GM21786 (cell line): ENCODE measurements around the gene PDGFC.

ENCODE experiments used
- ATAC-seq: cut with Tn5 transposase; IDR thresholded peaks from one replicate; pipeline ENCODE4 v1.9.1; 2021; ENCODE audit not compliant: unreplicated experiment

PDGFC gene

DNA sequence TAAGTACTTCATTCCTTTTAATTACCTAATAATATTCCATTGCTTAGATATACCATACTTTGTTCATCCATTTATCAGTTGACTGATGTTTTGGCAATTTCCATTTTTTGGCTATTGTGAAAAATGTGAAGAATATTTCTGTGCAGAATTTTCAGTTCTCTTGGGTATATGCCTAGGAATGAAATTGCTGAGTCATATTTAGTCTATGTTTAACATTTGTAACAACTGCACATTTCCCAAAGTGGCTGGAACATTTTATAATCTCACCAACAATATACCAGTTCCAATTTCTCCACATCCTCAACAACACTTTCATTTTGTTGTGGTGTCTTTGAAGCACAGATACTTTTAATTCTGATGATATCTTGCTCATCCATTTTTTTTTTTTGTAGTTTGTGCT is 215.5 kb downstream of the PDGFC start:
- no peak for ATAC-seq

DNA sequence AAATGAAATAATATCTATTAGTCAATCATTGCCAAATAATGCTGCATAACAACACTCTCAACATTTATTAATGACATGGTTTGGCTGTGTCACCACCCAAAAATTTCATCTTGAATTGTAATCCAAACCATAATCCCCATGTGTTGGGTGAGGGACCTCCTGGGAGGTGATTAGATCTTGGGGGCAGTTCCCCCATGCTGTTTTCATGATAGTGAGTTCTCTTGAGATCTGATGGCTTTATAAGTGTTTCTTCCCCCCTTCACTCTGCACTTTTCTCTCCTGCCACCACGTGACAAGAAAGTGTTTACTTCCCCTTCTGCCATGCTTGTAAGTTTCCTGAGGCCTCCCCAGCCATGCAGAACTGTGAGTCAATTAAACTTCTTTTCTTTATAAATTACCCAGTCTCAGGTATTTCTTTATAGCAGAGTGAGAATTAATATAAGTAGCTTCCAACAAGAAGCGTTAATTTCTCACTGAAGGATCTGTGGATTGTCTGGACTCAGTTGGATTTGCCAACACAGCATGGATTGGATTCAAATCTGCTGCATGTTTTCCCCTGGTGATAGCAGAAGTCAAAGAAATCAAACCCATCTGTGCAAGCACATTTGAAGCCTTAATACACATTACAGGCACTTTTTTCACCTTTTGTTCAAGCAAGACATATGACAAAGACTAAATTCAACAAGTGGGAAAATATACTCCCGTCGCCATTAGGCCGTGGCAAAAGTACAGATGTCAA is 216.6 kb downstream of the PDGFC start:
- no peak for ATAC-seq

DNA sequence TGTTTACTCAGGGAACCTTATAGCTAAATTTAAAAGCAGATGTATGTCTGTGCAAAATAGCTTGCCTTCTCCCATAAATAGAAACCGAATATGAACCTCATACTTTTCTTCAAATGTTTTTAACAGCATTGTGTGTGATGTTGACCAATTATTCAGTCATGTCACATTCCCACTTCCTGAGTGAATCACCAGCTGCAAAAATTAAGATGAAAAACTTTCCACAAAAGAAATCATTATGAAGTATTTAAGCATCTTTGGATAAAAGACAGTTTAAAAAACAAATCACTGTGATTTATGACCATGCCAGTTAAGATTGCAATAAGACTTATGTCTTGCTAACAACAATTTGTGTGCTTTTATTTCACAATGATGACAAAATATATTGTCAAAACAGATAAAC is 220.1 kb downstream of the PDGFC start:
- ATAC-seq = no peak

DNA sequence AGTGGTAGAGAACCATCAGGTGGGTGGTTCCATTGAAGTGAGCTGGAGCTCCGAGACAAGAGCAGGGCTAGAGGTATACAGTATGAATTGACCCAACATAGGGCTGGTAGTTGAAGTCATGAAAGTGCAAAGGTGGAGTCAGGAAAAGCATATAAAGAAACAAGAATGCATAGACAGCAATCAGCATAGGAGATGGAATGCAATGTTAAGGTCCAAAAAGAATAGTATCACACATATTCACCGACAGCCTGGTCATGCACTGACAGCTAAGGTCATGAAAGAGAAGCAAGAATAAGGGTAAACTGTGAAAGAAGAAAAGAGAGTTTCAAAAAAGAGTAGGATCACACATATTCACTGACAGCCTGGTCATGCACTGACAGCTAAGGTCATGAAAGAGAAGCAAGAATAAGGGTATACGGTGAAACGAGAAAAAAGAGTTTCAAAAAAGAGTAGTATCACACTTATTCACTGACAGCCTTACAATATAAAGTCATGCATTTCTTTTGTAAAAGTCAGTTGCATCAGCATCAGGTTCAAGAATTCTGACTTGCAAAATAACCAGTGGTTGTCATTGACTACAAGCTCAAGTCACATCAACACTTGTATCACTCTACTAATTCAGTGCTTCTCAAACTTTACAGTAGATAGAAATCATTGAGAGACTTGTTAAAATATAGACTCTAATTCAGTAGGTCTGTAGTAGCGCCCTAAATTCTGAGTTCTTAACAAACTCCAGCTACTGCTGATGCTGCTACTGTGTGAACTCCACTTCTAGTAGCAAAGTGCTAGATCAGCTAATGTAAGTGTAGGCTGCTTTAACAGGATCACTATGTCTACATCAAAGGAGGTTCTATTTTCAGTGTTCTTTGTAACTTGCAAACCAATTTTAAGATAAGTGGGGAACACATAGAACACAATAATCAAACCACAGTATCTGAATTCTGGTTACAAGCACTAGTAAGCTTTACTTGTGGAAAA is 221.9 kb downstream of the PDGFC start:
- no peak for ATAC-seq

DNA sequence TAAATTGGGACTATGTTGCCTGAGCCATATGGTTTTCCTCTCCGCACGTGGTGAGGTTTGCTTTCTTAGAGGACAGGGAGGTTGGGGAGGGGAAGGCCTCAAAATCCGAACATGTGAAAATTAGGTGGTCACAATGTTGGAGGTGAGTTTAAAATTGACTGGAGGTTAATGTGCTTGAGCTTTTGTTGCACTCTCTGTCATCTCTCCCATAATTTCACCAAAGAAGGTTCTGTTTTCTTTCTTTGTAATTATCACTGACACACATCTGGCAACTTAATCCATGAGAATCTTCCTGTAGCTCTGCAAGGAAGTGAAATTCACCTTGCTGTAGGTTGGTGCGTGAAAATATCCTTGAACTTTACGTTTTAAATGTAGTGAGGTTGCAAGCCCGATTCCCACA is 225.5 kb downstream of the PDGFC start:
- ATAC-seq = no peak

DNA sequence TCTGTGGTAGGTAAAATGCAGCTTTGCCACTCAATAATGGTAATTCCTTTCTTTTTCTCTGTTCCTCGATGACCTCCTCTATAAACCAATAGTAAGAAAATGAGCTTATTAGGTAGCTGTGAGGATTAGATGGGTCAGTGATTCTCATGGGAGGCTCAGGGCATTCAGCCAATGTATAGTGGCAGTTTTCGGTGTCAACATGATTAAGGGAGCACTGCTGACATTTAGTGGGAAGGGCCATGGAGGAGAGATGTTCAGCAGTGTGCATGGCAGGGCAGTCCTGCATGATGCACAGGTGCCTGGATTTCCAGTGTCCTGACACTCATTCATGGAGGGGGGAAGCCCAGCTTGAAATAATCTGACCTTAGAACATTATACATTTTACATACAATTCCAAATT is 232.8 kb downstream of the PDGFC start:
- no peak for ATAC-seq

DNA sequence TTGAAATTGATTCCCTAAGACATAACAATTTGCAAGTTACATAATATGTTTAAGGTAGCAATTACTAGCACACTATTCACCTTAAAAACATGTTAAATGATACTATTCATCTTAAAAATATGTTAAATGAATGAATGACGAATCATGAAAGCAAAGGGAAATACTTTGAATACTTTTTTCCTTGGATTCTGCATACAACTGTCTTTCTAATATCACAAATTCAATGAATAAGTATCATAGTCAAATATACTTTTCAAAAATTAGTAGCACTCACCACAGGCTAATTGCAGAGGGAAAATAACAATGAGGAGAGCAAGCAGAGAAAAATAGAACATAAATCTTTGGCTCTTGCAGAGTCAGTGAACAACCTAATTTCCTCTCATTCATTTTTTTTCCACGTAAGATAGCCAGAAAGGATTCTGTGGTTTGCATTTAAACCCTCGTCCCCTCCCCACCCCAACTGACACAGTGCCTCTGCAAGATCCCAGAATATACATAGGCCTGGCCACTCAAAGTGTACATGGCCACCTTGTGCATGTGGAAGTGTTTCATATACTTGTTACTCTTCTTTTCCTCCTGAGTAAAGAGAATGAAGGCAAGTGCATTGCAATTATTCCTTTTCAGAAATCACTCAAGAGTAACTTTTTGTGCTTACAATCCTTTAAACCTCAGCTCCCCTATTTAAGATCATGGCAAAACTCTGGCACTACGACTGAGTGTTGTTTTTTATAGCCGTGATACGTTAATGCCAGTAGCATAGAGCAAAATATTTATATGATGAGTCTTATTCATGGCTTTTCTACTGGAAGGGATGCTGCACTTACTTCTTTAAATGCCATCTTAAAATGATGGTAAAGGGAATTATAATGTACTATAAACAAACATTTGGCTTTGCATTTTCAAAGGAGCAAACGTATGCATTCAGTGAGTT is 236.4 kb downstream of the PDGFC start:
- no peak for ATAC-seq

DNA sequence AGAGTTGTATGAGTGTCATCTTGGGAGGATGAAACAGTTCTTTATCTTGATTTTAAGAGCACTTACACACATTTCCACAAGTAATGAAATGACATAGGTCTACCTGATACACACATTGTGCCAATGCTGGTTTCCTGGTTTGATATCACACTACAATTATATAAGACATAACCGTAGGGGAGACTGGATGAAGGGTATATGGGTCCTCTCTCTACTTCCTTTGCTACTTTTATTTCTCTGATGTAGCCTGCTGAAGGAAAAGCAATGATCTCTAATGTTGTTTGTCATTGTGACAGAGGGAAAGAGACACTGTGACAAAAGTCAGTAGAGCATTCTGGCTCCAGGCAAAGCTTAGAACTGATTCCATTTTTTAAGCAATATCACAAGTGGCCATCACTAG is 238.0 kb downstream of the PDGFC start:
- no peak for ATAC-seq

DNA sequence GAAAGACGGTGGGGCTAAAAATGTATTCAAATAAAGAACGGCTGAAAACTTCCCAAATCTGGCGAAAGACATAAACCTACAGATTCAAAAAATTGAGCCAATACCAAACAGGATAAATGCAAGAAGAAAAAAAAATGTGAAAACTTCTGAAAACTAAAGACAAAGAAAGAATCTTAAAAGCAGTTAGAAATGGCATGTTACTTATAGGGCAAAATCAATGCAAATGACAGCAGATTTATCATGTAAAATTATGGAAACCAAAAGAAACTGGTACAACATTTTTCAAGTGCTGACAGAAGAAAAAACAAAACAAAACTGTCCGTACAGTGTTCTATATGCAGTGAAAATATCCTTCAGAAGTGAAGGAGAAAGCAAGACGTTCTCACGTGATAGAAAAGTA is 239.0 kb downstream of the PDGFC start:
- ATAC-seq = no peak

DNA sequence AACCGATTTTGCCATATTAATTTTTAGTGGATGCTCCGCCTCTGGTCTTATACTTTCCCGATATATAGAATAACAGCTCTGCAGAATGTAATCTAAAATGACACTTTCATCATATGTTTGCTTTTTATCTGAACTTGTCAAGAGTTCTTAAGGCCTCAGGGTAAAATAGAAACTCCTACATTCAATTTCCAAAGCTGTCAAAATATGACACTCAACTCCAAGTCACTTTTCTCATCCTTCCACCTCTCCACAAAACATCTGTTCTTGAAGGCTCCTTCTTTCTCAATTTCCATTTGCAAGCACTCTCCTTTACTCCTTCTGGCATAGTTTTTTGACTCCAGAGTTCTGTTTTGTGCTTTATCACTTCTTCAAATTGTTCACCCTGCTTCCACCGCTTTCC is 242.2 kb downstream of the PDGFC start:
- no peak for ATAC-seq

DNA sequence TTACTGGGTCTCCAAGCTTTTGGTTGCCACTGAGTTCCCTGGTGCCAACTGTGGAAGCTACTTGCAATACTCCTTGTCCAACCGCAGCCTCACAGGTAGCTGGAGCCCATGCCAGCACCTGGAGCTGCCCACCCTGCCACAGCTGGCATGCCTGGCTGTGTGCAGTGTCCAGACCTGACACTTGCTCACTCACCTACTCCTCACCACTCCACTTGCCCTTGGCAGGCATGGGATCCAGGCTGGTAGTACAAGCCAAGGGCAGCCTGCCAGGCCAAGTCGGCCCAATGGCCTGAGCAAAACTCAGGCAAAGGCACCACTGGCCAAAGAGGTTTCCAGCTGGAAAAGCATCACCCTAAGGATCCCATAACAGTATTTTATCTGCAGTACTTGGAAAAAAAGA is 246.3 kb downstream of the PDGFC start:
- no peak for ATAC-seq

GRCh38 chr4:156723951-156724668 is 247.5 kb downstream of the PDGFC start:
- no peak for ATAC-seq

- no peak for ATAC-seq
Observed at GRCh38 chr4:156718226-156718625, 253.4 kb downstream of the PDGFC start.

DNA sequence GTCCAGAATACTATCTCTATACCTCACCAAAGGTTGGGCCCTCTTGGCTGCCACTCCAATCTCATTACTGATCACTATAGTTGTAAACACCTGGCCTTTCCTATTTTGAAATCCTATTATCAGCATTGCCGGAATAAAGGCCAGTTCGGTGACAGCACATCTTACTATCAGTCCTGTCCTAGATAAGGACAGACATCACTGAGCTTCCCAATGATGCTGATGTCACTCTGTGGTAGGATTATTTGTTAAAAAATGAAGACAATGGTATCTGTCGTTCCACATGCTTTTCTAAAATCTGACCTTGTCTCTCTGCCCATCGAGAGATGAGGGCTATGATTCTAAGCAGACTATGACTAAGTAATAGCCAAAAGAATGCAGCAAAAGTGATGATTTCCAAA is 260.4 kb downstream of the PDGFC start:
- ATAC-seq = no peak
